Fibroblast of pulmonary artery (primary cell): ENCODE measurements around the gene KCNN4.

Experiments used
- DNase-seq: peaks from one replicate; pipeline ENCODE4 v3.0.0-alpha.2; 2010; ENCODE audit warnings: low read depth
- H3K4me3 ChIP-seq: replicated peaks from 2 replicates; pipeline ENCODE4 v1.5.1; 2011; ENCODE audit warnings: low read depth, mild to moderate bottlenecking, control low read depth, low read length, moderate library complexity
- TF ChIP-seq, protein P1 (sequence below): IDR thresholded peaks from 2 replicates; pipeline ENCODE4 v1.5.1; 2011; ENCODE audit warnings: mild to moderate bottlenecking, control low read depth, low read length, inconsistent platforms; ENCODE audit errors: missing control alignments

Gene KCNN4

DNA sequence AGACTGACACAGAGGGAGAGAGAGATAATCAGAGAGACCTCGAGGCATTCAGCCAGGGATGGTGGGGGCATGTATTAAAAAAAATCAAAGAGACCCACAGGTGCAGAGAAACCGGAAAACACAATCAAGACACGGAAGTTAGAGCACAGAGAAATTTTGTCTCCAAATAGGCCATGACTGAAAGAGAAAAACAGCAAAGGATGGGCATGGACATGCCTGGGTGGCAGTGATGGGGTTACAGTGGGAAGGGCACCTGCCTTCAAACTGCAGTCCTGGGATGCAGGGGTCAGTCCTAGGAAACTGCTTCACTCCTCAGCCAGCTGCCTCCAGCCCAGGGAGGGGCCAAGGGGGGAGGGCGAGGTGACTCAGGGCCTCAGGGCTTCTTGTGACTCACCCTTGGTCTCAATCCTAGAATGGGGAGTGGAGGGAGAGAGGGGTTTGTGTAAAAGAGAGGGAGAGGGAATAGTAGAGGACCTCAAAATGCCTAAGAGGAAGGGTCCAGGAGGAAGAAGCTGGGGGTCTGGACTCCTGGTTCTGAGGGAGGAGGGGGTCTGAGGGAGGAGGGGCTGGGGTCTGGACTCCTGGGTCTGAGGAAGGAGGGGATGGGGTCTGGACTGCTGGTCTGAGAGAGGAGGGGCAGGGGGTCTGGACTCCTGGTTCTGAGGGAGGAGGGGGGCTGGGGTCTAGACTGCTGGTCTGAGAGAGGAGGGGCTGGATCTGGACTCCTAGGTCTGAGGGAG lies 3.6 kb upstream of the KCNN4 start:
- TF ChIP-seq, protein P1, sequence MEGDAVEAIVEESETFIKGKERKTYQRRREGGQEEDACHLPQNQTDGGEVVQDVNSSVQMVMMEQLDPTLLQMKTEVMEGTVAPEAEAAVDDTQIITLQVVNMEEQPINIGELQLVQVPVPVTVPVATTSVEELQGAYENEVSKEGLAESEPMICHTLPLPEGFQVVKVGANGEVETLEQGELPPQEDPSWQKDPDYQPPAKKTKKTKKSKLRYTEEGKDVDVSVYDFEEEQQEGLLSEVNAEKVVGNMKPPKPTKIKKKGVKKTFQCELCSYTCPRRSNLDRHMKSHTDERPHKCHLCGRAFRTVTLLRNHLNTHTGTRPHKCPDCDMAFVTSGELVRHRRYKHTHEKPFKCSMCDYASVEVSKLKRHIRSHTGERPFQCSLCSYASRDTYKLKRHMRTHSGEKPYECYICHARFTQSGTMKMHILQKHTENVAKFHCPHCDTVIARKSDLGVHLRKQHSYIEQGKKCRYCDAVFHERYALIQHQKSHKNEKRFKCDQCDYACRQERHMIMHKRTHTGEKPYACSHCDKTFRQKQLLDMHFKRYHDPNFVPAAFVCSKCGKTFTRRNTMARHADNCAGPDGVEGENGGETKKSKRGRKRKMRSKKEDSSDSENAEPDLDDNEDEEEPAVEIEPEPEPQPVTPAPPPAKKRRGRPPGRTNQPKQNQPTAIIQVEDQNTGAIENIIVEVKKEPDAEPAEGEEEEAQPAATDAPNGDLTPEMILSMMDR = no peak
- peak; percentile 75 for DNase-seq
- H3K4me3 ChIP-seq = no peak overlapping the region

DNA sequence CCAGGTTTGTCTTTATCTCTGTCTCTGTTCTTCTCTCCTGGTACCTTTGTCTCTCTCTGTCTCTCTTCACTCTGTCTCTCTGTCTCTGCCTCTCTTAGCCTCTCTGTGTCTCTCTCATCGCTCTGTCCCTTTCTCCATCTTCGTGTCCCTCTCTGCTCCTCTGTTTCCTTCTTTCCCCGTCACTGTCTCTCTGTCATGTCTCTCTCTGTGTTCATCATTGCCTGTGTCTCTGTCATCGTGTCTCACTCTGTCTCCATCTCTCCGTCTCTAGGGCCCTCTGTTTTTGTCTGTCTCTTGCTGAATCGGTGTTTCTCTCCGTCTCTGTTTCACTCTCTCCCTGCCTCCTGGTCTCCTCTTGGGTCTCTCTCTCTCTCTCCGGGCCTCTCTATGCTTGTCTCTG lies 2.9 kb upstream of the KCNN4 start:
- H3K4me3 ChIP-seq = no peak overlapping the region
- TF ChIP-seq, protein P1 = no peak
- no peak for DNase-seq

DNA sequence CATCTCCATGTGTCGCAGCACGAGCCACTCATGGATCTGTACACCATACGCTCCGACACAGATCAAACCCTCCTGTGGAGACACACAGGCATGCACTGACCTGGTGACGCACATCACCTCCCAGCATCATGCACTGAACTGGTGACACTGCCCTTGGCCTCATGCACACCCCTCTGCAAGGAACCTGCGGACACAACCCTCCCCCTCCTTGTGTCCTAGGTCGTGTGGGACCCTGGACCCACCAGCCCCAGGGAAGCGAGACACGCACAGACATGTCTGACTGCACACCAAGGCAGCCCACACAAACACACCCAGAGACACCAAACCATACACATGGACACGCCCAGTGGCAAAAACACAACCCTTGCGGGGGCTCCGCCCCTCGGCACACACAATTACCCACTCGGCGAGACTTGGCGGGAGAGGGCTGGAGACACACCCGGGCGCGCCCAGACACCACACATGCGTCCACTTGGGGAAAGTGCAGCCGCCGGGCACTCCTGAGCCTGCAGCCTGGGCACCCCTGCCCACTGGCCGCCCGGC lies 2.0 kb upstream of the KCNN4 start:
- DNase-seq = no peak
- TF ChIP-seq, protein P1 = no peak
- no peak overlapping the region for H3K4me3 ChIP-seq

DNA sequence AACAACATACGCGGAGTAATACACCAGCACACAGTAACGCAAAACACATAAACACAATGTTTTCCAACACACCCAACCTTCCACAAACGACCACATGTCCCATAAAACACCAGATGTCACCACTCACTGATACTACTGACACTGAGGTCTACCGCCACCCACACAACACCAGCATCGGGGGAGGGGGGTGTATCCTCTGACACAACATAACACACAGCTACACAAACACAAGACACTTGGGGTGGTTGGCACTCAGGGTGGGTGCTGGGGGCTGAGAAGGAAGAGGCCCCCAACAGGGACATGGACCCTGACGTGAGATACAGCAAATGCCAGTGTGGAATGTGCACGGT lies 1.5 kb upstream of the KCNN4 start:
- DNase-seq = no peak
- H3K4me3 ChIP-seq = no peak overlapping the region
- TF ChIP-seq, protein P1 = no peak

DNA sequence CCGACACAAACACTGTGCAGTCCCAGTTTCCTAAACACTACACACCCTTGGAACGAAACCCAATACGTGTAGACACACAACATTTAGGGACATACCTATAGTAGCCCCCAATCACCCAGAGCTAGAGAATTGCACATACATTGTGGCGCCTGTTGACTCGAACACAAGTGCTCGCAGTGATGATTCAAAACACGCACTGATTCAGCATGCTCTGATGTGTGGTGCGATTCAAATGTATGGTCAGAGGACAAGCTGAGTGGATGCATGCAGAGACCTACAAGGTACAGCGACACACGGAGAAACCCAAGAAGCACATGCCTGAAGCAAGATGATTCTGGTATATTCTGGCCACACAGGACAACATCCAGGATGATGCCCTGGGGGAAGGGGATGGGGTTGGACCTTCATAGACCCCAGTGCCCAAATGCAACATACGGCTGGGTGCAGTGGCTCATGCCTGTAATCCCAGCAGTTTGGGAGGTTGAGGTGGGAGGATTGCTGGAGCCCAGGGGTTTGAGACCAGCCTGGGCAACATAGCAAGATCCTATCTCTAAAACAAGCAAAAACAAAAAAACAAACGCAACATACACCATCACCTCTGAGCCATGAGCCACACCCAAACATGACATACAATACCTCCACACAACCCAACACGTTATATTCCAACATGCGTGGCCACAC lies 997 bp upstream of the KCNN4 start:
- H3K4me3 ChIP-seq = no peak overlapping the region
- no peak for DNase-seq
- TF ChIP-seq, protein P1 = no peak

DNA sequence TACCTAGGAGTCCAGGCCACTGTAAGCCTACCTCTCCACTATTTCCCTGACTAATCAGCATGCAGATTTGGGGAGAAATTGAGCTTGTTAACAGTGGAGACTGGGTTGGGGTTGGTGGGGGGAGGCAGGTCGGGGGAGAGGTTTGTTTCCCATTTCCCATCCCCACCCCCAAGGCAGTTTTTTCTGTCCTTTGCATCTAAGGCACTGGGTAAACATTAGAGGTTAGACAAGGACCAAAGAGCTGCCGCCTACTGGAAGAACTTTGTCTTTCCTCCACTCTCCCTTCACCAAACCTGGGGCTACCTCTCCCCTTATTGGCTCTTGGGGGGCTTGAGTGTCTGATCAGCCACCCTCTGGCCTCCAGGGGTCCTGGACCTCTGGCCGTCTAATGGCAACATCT lies 953 bp downstream of the KCNN4 start:
- TF ChIP-seq, protein P1 = no peak
- DNase-seq = no peak
- H3K4me3 ChIP-seq = no peak overlapping the region
